CD4-positive, alpha-beta T cell treated with Interferon alpha-2 for 1 hour (primary cell): ENCODE results near the gene DPP6.

Experiments used
- DNase-seq, 2 donors: peaks; one replicate each; pipeline ENCODE4 v3.0.0-alpha.2; 2020 to 2022

DPP6 gene

DNA sequence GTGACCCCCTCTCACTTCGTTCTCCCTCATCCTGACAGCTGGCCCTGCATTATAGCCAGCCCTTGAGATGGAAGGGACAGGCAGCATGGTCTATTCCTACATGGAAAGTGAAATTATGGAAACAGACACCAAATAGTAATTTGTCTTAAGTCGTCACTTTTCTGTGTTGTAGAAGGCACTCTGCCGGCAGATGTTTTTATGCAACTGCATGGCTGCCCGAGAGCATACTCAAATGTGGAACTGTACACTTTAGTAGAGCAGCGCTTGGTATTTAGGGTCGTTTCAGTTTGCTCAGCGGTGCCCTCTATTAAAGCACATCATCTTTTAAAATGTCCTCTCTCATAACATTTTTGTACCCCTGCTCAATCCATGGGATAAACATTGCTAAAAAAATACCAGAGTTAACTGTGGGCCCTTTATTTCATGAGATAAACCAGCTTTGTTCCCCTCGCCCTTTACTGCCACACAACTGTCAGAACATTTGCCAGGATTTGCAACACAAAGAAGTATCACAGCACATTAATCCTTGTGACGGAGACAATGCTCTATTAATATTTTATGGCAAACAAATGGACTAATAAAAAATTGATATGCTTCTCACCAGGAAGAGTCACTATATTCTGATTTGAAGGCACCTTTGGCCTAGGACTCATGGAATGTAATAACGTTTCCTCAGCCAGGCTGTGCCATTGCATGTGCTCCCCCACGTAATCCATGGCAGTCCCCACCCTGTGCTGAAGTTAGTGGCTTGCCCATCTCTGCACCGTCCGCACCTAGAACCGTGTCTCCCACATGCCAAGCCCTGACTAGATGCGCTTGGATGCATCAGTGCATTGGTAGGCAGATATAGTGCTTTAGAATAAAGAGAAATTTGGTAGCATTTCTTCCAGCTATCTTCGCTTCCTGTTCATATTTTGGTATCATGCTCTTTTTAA lies 729.4 kb downstream of the DPP6 start:
- DNase-seq = no peak

DNA sequence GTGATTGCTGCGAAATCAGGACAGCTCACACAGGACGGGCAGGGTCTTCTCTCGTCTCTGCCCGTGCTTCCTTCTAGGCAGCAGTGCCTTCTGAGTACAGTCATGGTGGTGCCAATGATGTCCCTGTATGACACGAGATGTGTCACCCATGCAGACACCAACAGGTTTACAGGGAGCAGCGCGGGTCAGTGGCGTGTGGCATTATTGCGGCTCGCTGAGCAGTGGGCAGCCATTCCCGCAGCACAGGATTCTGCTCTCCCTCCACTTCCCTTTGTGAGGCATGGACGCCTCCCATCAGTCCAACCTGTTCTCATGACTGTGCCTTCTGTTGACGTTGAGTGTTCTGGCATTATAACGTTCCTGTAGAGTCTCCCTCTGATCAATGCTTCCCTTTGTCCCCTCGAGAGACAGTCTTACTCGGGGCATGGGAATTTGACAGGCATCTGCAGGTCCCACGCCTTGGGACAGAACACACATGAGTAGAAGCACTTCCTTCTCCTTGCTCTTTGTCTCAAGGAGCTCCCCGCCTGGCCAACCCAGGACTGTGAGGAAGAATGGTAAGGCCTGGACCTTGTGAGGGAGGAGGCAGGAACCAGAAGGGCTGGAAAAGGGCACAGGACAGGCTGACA lies 731.2 kb downstream of the DPP6 start:
- no peak for DNase-seq

DNA sequence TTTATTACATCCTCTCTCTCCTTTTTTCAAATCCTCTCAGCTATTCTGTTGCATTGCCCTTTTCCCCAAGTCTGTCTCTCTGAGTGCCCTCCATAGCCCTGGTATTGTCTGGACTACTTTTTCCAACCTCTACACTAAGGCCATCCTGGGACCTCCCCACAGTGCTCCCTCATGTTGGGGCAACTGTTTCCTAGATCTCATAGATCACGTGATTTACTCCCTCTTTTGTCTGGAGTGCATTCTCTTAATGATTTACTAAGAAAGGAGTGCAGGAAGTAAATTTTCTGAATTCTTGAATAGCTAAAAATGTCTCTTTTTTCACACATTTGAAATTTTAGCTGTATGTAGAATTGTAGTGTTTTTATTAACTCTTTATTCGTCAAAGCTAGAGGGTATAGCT lies 733.7 kb downstream of the DPP6 start:
- DNase-seq = no peak

DNA sequence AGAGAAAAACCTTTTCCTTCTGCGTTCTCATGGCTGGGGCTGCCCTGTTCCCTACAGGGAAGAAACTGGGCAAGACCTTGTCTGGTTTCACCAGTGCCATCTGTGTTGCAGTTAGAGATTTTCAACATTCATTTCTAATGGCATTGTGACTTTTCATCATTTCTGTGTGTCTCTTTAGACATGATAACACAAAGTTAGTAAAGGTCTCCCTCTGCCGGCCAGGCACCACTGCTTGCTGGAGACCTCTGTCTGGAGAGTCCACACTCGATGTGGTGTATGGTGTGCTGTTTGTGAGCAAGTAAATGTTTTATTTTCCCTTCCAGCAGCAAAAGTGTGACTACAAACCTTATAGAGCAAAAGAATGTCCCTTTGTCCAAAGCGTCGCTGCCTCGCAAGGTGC lies 737.2 kb downstream of the DPP6 start:
- DNase-seq = no peak

DNA sequence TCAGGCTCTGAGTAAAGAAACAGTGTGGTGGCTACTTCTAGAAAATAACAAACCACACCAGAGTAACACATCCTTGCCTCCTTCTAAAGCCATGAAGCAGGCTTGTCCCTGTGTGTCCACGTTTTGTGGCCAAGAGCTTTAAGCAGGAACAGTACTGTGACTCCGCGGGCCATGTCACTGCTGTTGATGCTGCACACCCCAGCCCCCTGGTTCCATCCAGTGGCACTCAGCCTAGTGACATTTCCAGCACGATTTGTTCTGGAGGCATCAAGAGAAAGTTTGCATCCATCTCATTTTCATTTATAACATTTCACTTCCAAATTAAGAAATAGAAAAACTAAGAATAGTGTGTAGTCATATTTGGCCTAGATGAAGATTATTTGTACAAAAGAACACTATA lies 739.4 kb downstream of the DPP6 start:
- no peak for DNase-seq

DNA sequence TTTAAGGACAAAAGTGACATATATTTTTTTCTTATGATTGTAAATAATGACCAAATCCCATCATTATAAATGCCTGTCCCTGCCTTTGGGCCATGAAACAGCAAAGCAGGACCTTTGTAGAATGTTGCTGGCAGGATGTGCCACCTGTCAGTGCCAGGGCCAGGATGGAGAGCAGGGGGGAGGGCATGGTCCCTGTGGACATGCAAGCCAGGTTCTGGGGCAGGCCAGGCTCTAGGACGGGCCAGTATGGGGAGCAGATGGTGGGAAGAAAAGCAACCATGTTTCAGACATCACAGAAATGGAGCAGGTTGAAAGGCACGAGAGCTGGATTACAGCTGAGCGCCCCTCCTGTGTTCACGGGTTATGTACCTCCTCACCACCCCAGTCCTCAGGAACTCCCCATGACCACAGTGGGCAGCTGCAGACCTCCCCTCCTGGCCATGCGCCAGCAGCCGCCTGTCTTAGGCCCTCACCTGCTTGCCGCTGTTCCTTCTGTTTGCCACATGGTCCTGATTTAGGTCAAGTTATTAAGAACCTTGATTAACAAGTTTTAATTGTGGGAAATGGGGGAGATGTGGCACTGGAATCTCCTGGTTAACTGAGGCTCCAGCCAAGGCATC lies 740.3 kb downstream of the DPP6 start:
- no peak for DNase-seq

DNA sequence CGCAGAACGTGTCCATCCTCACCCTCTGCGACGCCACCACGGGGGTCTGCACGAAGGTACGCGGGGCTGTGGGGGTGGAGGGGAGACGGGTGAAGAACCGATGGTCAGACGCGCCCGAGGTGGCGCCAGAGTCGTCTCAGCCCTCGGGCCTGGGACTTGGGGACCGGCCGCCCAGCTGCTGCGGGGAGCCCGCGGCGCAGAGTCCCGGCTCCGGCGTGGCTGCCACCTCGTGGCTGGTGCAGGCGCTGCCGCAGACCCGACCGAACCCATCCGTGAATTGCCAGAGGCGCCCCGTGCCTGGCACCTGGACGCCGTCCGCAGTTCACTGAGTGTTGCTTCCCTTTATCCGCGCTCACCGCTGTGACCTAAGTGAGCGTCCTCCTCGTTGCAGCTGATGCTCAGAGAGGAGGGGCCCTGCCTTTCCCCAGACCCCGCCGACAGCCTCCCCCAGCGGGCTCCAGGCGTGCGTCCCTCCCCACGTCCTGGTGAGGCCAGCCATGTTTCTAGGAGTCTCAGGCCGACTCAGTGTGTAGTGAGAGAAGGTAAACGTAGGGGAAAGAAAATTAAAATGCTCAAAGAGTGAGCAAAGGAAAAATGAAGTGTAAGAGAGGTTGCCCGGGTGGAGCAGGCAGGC lies 742.1 kb downstream of the DPP6 start:
- no peak for DNase-seq

DNA sequence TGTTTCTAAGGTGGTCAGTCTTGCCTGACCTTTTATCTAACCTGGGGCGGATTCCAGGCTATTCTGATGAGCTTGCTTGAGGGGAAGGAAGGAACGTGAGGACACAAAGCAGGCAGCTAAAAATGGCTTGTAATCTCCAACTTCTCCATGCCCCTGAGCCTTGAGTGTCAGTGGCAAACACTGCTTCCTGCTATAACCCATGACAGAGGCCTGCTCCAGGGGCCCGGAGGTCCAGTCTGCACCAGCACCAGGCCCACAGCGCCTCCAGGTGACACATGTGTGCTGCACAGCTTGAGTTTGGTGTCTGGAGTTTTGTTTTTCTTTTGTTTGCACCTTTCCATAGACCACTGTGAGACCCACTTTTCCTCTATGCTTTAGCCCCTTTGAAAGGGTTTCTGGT lies 742.8 kb downstream of the DPP6 start:
- DNase-seq = no peak

DNA sequence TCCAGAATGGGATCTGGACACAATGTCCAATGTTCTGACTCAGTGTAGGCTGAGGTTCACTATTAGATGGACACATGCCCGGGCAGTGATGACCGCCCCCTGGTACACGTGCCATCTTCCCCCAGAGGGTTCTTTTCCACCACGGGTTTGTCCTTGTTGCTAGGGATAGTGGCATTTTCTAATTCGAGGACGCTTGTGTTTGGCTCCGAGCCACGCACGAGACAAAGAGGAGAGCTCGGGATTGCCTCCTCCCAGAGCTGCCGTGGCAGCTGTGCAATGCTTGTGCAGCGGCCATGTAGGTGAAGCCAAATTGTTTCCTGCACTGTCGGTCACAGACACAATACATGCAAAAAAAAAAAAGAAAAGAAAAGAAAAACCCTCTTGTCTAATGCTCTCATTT lies 743.2 kb downstream of the DPP6 start:
- DNase-seq = no peak

DNA sequence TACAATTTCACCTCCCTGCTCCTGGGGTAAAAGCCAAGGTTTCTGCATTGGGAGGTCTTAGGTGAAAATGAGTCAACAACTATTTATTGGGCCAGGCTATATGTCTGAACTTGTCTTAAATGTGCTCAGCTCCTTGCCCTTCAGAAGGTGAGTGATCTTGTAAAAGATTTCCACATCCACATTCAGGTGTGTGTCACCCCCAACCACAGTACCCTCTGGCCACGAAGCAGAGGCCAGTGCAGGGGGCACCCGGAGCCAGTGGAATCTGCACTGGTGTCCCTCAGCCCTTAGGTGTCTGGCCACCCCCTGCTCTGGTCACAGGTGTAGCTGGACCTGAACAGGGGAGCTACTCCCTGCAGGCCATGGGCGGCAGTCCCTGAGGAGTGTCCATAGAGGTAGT lies 752.3 kb downstream of the DPP6 start:
- no peak for DNase-seq

DNA sequence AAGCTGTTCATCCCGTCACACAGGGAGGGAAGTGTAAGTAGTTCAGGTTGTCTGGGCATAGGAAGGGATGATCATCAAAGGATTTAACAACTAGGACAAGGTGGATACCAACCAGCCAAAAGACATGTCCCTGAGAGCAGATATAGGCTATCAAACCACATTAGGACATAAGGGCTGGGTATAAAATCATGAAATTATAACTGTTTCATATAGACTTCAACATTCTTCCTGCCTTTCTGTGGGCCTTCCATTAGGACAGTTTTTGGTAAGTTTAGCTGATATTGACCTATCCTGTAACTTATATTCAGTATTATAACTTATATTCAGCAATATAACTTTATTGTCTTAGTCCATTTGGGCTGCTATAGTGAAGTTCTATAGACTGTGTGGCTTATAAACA lies 759.8 kb downstream of the DPP6 start:
- no peak for DNase-seq

DNA sequence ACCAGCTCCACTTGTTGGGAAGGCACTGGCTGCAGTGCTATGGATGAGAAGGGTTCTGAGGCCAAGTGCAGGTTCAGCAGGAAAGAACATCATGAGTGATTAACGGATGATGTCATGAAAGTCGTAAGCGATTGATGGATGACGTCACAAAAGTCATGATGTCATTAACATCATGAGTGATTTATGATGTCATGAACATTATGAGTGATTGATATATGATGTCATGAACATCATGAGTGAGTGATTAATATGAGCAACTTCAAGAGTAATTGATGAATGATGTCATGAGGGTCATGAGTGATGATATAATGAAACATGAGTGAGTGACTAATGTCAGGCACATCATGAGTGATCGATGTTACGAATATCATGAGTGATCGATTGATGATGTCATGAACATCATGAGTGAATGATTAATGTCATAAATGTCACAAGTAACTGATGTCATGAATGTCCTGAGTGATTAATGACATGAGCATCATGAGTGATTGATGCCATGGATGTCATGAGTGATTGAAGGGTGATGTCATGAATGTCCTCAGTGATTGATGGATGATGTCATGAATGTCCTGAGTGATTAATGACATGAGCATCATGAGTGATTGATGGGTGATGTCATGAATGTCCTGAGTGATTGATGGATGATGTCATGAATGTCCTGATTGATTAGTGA lies 765.2 kb downstream of the DPP6 start:
- no peak for DNase-seq

DNA sequence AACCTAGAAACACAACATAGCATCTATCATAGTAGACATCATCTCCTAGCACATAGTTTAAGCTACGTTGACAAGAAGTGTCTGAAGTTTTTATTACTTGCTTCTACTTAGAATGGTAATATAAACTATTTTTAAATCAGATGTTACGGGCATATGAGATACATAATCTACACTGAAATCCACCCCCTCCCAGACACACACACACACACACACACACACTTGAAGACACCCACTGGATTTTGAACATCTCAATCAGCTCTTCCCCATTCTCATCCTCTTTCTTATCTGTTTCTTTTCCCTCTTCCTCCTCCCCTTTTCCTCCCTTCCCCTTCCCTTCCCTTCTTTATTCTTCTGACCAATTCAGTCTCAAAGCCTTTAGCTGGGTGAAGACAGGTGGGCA lies 774.8 kb downstream of the DPP6 start:
- DNase-seq = no peak

DNA sequence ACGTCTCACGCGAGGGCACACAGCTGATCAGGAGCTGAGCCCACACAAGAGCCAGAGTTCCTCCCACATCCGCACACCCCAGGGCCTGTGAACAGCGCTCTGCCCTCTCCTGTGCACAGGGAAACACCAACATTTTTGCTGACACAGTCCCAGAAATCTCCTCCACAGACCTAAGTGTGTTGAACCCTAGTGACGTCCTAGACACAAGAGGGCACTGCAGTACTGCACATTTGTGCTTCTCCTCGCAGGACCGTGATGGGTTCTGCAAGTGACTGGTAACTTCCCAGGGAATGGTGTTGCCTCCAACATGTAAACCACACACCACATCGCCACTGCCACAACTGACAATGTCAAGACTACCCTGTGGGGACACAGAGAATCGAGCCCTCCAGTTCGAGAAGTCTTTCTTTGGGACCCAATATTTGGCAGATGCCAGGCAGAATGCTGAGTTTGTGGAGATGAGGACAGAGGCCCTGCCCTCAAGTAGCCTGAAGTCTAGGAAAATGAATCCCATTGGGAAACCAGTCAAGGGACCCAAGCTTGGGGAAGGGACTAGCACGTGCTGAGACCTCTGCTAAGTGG lies 780.5 kb downstream of the DPP6 start:
- DNase-seq = no peak

DNA sequence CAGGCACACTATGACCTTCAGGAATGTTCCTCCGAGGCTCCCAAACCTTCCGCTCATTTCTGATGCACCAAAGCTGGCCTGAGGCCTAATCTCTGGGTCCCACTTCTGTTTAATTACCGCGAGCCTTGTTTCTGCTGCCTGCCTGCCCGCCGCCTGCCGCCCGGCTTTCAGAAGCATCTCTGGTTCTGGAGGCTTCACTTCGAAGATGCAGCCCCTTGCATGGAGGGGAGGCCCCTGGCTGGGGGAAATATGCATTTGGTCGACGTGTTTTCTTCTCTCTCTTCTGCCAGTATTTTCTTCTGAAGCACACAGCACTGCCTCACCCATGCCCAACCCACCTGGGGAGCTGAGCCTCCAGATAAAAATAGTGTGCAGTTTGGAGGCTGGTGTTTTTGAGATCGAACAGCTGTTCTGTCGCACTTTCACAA lies 783.8 kb downstream of the DPP6 start:
- no peak for DNase-seq

DNA sequence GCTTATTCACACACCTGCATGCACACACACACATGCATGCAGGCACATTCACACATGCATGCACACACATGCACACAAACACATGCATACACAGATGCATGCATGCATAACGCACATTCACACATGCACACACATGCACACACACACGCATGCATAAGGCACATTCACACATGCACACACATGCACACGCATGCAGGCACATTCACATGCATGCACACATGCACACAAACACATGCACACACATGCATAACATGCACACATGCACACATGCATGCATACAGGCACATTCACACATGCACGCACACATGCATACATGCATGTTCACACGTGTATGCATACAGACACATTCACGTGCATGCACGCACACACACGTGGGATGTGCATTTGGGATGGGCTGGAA lies 784.9 kb downstream of the DPP6 start:
- no peak for DNase-seq

DNA sequence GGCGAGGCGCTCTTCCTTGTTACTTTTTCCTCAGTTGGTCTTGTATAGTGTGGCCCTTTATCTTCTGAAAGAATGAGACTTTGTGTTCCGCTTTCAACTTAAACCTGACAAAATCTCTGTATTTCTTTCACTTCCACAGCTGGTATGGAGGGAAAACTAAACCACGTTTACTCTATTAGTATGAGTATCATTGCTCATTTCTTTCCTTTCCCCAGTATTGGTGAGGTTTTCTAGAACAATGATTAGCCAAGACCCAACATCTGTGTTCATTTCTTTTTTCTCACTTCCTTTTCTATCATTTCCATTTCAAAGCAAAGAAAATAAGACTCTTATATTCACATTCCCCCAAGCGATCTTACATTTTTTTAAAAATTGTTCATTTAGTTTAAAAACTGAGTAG lies 785.4 kb downstream of the DPP6 start:
- DNase-seq = no peak

DNA sequence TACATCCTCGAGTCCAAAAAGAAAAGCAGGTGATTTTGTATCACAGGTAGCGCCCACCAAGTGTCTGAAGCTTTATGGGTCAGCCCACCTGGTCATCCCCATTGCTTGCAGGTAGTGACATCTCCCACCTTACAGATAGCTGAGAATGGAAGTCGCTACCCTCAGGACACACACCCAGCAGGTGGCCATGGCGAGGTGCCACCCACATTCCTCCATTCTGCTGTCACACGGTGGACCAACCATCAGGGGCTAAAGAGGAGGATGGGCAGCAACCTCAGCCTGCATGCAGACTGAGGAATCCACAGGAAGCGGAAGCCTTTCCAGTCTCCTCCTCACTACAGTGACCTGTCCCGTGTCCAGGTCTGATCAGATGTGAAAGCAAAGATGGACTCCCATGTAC lies 787.9 kb downstream of the DPP6 start:
- no peak for DNase-seq

DNA sequence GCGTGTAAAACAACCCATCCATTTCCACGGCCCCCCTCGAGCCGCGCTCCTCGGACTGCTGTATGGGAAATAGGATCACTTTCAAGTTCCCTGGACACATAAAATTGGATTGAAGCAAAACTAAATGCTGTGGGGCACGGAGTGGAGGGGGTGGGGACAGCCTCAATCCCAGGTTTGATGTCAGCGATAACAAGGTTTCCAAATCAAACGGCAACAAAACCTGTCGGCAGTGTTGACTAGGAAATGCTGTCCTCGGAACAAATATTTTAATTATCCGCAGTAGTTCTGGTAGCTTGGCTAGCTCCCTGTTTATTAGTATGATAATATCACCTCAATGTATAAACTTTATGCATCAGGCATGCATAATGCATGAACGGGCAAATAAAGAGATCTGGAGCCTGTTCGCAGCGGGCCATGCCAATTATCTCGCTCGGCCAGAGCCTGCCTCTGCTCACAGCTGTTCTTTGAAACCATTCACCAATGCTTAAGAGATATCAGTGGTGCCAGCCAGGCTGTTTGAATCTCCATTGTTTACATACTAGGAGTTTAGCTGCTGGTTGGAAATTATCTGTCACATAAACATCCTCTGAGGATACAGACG lies 789.6 kb downstream of the DPP6 start:
- no peak for DNase-seq

DNA sequence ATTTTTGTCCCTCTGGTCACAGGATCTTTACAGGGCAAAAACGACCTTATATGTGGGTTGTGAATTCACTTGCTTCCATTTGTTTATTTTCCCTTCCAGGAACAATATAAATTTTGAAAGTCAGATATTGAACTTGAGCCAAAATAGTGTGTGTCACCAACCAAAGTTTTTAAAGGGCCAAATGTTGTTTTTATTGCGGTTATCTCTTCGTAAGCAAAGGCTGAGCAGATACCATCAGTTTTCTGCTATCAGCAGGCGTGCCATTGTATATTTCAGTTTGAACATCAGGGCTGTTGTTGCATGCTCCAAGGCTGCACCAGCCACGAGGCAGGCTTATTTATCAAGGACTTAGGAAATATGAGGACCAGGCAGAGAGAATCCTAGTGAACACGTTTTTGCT lies 790.4 kb downstream of the DPP6 start:
- DNase-seq = no peak

DNA sequence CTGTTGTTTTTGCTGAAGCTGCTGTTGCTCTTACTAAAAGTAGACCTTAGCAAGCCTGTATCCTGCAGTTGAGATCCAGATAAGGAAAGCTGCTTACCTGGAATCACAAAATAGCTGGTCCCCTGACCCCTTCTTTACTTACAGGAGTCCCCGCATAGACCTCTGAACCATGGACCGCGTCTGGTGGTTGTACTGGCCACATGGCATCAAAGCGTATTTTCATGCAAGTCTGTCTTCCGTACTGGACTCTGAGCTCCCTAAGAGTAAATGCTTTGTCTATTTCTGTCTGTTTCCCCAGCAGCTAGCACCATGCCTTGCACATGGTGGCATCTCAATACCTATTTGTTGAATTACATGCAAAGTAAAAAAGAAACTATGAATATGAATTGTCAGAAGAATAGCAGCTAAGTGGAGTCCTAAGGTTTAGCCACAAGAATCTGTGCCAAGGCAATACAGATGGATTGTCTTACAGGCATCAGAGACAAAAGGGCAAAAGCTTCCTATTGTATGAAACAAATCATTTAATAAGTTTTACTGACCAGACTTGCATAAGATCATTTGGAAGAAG lies 791.6 kb downstream of the DPP6 start:
- no peak for DNase-seq

DNA sequence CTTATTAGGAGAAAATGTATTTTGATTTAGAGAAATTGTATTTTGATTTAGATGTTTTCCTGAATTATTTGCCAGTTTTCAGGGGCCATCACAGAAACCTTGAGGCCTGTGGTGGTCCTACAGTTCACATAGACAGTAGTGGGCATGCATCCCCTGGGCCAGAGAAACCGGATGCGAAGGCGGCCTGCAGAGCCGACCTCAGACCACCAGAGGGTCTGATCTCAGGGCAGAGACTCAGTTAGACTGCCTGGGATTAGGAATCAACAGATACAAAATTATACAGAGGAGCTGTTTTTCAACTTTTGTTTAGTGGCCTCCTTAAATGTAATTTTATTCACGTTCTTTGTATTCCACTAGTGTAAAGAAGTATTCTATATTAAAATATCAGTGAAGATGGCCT lies 792.3 kb downstream of the DPP6 start:
- no peak for DNase-seq
